ENCODE results near the gene PLCB4.

PLCB4 gene

GRCh38 chr20:9412309-9412708, 343.4 kb downstream of the PLCB4 start:
- FAIRE-seq, result no peak

GRCh38 chr20:9413001-9413400, 344.1 kb downstream of the PLCB4 start:
- no peak for FAIRE-seq

GRCh38 chr20:9415426-9415825, 346.5 kb downstream of the PLCB4 start:
- FAIRE-seq, result no peak

- no peak for FAIRE-seq
Observed at GRCh38 chr20:9416421-9416820, 347.5 kb downstream of the PLCB4 start.

GRCh38 chr20:9417665-9418064, 348.8 kb downstream of the PLCB4 start:
- no peak for FAIRE-seq

GRCh38 chr20:9422321-9423057, 353.6 kb downstream of the PLCB4 start:
- no peak for FAIRE-seq

- no peak for FAIRE-seq
Observed at GRCh38 chr20:9424551-9424950, 355.7 kb downstream of the PLCB4 start.

- no peak for FAIRE-seq
Observed at GRCh38 chr20:9427430-9428291, 358.8 kb downstream of the PLCB4 start.

- no peak for FAIRE-seq
Observed at GRCh38 chr20:9428292-9428607, 359.4 kb downstream of the PLCB4 start.

- FAIRE-seq, result no peak
Observed at GRCh38 chr20:9439806-9440205, 370.9 kb downstream of the PLCB4 start.

GRCh38 chr20:9440892-9441291, 372.0 kb downstream of the PLCB4 start:
- no peak for FAIRE-seq

- no peak for FAIRE-seq
Observed at GRCh38 chr20:9441948-9442347, 373.1 kb downstream of the PLCB4 start.

- no peak for FAIRE-seq
Observed at GRCh38 chr20:9442858-9443257, 374.0 kb downstream of the PLCB4 start.

- no peak for FAIRE-seq
Observed at GRCh38 chr20:9444921-9445320, 376.0 kb downstream of the PLCB4 start.

GRCh38 chr20:9447182-9447581, 378.3 kb downstream of the PLCB4 start:
- FAIRE-seq, result no peak

GRCh38 chr20:9453201-9453600, 384.3 kb downstream of the PLCB4 start:
- no peak for FAIRE-seq

GRCh38 chr20:9454791-9455190, 385.9 kb downstream of the PLCB4 start:
- FAIRE-seq, result no peak

- FAIRE-seq, result no peak
Observed at GRCh38 chr20:9457136-9457535, 388.2 kb downstream of the PLCB4 start.

GRCh38 chr20:9458138-9458796, 389.4 kb downstream of the PLCB4 start:
- no peak for FAIRE-seq

- FAIRE-seq, result no peak
Observed at GRCh38 chr20:9460518-9460917, 391.6 kb downstream of the PLCB4 start.

GRCh38 chr20:9467995-9468394, 399.1 kb downstream of the PLCB4 start:
- no peak for FAIRE-seq

- no peak for FAIRE-seq
Observed at GRCh38 chr20:9474835-9475415, 406.0 kb downstream of the PLCB4 start.

GRCh38 chr20:9475456-9475855, 406.6 kb downstream of the PLCB4 start:
- FAIRE-seq, result no peak
